HG03060 (cell line): ENCODE measurements around the gene AKR7A2.
"Not testable (repeated sequence)": the region's sequence is repeated elsewhere in the genome, so short reads cannot be mapped to it uniquely, and the experiment has no call there.

ENCODE experiments used
- ATAC-seq: cut with Tn5 transposase; IDR thresholded peaks from one replicate; pipeline ENCODE4 v1.9.1; 2021; ENCODE audit warnings: low read depth, moderate number of reproducible peaks; ENCODE audit not compliant: unreplicated experiment

Gene AKR7A2

DNA sequence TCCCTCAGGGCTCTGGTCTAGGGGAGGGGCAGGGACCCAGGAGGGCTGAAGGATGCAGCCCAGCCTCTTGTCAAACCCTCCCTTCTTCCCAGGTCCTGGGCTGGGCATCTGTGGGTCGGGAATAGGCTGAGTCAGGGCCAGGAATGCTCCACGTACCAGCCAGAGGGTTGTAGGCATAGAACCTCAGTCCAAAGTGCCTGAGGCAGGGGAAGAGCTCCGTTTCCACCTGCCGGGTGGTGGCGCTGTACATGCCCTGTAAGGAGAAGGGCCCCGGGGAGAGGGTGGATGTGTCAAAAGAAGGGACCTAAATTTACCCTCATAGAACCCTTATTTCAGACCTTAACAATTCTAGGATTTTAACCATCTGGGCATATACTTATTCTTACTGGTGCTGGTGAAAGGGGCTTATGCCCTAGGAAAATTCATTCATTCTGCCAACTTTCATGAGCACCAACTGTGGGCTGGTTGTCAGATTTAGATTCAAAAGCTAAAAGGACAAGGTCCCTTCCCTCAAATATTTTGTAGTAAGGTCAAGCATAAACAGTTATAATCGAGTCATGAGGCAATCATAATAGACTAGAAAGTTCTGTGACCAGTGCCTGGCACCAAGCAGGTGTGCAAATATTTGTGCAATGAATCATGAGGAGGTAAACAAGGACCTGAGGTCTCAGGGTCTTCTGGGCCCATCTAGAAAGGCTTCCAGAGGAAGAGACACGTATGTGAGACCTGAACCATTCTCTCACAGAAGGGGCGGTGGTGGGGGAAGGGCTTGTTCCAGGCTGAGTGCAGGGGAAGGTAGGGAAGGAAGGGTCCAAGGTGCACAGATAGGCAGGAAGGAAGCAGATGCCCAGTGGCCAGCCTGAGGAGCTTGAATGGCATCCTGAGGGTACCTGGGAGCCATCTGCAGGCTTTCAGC lies 42.3 kb downstream of the AKR7A2 start:
- not testable (repeated sequence) for ATAC-seq

DNA sequence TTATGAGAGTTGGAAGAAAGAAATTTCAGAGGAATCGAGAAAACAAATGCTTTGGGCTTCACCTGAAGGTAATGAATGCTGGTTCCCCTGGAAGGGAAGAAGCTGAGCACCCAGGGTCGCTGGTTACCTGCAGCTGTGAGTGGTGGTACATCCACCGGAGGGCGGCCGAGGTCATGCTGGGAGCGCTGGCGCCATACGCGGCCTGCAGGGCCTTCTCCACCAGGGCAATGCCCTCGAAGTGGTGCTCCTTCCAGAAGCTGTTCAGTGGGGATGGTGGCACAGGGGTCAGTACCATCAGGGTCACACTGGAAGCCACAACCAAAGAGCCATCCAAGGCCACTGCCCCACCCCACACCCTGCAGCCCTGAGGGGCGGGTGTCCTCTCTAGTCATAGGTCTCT lies 43.5 kb downstream of the AKR7A2 start:
- no peak for ATAC-seq

DNA sequence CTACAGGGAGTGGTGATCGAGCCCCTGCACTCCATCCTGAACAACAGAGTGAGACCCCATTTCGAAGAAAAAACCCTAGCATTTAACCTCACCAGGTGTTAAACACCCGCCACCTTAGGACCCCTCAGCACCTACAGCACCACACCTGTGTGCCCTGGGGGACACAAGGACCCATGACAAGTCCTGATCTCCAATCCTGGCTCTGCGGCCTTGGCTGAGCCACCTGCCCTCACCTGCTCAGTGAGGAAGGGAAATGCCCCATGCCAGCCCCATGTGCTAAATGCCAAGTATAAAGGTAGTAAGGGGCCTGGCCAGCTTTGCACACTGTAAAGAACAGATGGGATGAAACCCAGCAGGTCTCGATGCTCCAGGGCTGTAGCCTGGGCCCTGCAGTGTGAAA lies 49.2 kb downstream of the AKR7A2 start:
- ATAC-seq: no peak

DNA sequence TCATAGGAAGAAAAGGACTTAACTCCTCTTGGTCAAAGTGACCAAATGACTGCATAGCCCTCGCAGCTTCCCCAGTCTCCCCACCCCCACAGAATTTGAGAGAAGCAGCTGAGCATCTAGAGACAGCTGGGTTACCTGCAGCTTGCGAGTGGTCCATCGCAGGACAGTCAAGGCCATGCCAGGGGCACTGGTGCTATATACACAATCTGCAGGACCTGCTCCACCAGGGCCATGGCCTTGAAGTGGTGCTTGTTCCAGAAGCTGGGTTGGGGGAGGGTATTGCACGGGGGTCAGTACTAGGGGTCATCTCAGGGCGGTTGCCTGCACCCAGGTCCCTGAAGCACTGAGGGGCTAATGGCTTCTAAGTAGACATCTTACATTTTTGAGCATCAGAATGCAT lies 49.9 kb downstream of the AKR7A2 start:
- ATAC-seq: no peak

DNA sequence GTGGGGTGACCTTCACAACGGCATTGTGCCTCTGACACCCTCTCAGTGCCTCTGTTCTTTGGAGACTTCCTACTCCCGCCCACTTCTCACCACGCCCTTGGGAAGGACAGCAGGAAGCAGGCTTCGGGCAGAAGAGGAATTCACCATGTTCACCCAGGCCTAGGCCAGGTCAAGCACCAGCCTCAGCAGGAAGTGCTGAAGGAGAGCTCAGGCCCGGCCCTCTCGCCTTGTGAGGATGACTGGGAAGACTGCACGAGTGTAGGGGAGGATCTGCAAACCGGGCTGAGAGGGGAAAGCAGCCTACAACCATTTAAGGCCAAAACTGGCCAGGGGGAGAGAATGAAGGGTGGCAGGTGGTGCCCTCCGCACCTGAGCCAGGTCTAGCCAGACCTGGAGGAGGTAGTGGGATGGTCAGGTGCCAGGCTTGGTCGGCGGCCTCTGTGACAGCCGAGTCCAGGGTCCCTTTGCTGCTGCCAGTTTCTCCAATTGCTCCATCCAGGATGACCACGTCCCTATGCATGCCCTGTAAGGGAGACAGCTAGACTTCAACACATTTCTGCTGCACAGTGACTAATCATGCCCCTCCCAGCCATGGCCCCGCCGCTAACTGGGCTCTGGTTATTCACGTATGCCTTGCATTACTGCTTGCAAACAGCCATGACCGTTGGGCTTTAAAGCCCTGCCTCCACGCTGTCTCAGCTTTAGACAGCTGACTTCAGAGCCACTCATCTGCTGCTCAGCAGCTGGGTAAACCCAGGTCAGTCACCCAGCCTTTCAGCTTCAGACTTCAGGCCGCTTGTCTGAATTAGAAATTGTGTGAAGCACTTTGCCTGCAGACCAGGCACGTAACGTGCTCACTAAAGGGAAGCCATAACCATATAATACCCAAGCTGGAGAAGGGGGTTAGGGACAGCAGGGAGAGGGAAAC lies 51.5 kb downstream of the AKR7A2 start:
- ATAC-seq: no peak

DNA sequence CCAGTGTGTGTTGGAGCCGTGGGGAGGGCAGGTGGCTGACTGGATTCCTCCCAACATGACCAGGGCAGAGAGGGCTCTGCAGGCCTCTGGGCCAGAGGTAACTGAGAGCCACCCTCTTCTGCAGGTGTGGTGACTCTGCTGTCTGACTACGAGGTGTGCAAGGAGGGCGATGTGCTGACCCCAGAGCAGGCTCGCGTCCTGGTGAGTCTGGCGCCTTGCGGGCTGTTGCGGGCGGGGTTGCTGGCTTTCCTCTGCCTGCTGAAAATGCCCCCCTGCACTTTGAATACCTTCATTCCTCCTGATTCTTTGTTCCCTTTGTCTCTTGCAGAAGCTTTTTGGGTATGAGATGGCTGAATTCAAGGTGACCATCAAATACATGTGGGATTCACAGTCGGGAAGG lies 53.6 kb downstream of the AKR7A2 start:
- no peak for ATAC-seq

DNA sequence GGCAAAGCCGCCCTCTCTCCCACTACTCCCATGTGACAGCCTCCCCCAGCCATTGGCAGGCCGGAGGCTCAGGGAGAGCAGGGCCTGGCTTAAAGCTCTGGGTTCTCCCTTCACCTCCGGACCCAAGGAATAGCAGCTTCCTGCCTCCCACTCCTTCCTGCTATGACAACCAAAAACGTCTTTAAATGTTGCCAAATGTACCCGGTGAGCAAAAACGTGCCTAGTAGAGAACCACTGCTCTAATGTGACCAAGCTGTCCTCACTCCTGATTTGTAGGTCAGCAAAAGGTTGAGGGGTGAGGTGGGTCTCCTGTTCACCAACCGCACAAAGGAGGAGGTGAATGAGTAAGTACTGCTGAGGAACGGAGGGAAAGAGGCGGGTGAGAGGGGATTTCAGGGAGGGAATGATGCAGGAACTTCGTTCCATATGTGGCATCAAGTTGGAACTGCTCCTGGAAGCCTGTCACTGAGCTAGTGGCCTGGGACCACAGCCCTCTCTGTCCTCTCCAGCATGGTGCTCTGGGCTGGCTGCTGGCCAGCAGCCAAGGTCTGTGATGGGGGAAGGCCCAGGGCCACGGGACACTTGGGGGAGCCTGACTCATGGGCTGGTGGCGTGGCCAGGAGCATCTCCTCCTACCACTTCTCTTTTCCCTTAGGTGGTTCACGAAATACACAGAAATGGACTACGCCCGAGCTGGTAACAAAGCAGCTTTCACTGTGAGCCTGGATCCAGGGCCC lies 54.6 kb downstream of the AKR7A2 start:
- ATAC-seq: no peak

DNA sequence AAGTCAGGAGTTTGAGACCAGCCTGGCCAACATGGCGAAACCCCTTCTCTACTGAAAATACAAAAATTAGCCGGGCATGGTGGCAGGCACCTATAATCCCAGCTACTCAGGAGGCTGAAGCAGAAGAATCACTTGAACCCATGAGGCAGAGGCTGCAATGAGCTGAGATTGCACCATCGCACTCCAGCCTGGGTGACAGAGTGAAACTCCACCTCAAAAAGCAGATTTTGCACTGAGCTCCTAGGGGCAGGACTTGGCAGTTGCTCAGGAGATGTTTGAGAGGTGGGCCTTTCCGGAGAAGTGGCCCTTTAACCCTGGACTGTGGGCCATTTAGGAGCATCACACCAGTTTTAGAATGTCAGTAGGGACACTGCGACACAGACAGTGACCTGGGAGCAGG lies 55.6 kb downstream of the AKR7A2 start:
- ATAC-seq: not testable (repeated sequence)

DNA sequence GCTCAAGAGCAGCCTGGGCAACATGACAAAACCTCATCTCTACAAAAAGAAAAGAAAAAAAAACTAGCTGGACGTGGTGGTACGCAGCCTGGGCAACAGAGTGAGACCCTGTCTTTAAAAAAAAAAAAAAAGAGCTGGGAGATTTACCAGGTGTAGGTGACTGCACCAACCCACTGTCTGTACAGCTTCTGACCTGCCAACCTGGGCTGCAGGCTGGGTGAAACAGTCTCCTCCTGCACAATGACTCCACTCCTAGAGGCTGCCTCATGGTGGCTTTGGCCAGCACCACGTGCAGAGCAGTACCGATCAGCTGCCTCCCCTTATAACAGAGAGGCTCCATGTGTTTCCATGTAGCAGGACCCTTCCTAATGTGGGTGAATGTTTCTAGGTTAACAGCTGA lies 56.7 kb downstream of the AKR7A2 start:
- ATAC-seq: no peak

DNA sequence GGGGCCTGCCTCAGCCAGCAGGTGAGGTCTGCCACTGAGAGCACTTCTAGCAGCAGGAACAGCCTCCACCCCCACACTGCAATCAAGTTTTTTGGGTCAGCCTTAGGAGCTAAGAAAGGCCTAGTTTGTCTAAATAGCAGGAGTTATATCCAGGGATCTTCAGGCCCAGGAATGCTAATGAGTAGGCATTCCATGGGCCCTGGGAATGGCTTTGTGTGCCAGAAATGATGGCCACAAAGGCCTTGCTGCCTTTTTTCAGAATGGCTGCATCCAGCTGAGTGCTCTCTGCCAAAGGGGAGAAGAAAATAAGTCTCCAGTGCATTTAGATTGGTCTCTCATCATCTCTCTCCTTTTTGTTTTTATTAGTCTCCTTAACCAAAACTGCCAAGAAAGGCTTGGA lies 57.5 kb downstream of the AKR7A2 start:
- no peak for ATAC-seq
